GM18511 (cell line): Measurements from ENCODE around the gene UCHL1.
"Not testable (repeated sequence)": the region's sequence is repeated elsewhere in the genome, so short reads cannot be mapped to it uniquely, and the experiment has no call there.

Experiments
- ATAC-seq: cut with Tn5 transposase; IDR thresholded peaks from one replicate; pipeline ENCODE4 v1.9.1; 2021; ENCODE audit warnings: mild to moderate bottlenecking, moderate library complexity; ENCODE audit not compliant: unreplicated experiment

The UCHL1 gene

GRCh38 chr4:41236032-41236431 is 20.7 kb upstream of the UCHL1 start:
- no peak for ATAC-seq

DNA sequence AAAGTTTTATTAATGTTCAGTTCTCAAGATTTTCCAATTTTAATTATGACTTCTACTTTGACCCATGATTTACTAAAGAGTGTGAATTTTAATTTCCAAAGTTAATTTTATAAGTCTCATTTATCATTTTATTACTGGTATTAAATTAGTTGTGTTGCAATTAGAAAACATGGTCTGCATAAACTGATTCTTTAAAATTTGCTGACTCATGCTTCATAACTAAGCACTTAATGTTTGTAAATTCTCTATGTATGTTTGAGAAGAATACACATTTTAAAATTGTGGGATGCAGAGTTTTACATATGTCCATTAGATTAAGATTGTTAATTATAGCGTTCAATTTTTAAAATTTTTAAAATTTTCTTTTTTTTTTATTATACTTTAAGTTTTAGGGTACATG is 20.2 kb upstream of the UCHL1 start:
- ATAC-seq = no peak

DNA sequence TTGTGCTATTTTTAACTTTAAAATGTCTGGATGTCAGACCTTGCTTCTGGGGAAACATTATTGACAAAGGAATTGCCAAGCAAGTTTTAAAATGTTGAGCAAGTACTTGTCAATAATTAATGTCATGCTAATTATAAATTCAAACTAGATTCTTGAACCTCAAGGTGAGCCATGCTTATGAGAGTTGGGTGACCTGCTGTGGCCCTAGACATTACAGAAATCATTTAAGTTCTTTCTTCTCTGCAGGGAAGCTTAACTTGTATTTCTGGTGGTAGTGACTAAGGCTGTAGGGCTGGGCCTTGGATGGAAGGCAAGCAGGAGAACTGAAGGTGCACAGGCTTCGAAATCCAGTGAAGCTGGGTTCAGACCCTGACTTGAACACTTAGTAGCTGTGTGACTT is 14.8 kb upstream of the UCHL1 start:
- no peak for ATAC-seq

DNA sequence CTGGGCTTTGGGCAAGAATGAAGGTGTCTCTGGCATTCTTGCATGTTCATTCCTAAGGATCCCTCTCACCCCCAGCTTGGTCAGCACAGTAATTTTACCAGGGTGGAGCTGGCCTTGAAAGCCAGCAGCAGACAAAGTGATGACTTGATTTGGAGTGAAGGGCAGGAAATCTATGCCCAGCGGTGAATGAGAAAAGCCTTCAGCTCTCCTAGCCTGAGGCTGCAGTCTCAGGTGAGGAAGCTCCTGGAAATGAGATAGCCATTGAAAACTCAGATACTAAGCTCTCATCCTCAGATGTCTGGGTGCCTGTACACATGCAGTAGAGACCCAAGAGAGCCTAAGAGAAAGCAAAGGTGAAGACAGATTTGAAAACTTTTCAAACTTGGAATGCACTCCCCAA is 10.7 kb upstream of the UCHL1 start:
- ATAC-seq = no peak

DNA sequence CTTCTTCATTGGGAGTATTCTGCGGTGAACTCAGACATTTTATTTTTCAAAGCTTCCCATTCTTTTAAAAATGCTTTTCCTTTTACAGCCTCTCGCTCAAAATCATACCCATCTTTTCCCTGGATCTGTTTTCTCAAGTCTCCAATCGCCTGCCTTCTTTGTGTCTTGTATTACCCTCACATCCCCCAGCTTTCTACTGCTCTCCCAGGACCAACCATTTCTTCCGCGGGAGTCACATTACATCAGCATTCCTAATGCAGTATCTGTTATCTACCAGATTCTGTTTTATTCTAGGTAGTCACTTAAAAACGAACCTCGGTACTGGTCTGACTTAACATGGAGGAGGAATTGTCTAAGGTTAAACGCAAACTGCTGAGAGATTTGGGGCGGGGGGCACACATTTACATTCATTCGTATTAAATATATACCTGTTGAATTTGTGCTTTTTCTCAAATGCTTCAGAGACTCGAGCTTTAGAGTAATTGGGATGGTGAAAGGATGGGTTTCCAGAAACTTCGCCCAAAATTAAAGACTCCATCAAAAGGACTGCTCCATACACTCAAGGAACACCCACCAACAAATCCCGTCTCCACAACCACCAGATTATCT is 493 bp upstream of the UCHL1 start:
- no peak for ATAC-seq

DNA sequence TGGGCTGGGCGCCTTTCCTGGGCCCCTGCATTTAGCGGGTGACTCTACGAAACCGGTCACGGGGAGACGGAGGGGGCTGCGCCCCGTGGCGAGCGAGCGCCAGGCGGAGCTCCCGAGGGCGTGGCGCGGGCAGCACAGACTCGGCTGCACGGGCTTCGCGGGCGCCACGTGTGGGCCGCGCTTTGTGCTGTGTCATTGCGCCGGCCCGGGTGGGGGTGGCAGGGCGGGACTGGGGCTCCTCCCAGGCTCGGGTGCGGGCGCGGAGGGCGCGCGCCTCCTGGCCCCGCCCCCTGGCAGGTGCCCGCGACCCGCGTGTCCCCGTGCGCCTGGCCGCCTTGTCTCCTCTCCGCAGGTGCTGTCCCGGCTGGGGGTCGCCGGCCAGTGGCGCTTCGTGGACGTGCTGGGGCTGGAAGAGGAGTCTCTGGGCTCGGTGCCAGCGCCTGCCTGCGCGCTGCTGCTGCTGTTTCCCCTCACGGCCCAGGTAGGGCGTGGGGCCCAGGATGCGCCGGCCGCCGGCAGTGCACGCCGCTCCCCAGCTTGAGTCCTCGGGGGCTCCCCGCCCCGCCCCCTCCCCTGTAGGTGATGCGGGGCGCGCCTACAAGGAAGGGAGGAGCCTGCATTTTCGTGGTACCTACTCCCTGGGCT is 651 bp downstream of the UCHL1 start:
- peak; percentile 53 for ATAC-seq

DNA sequence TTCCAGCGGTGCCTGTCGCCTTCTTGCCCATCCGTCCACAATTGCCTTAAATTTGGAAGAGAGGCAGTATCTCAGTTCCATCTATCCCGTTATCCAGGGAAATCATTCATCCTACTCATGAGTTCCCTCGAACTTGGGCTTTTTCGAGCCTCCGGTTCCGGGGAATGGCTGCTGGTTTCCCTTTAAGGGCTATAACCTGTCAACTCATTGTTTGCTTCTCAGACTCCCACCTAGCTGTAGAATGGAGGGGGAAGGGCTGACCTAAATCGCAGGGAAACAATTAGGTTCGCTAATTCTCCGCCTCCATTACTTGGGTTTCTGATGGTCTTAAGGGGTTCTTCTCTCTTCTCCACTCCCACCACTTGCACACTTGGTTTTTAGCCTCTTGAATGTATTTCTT is 1.2 kb downstream of the UCHL1 start:
- peak; percentile 4 for ATAC-seq

- ATAC-seq = no peak
Observed at GRCh38 chr4:41258783-41259182, 2.1 kb downstream of the UCHL1 start.

GRCh38 chr4:41260116-41260733 is 3.5 kb downstream of the UCHL1 start:
- no peak for ATAC-seq

- no peak for ATAC-seq
Observed at GRCh38 chr4:41262198-41262597, 5.5 kb downstream of the UCHL1 start.

GRCh38 chr4:41264212-41264611 is 7.5 kb downstream of the UCHL1 start:
- no peak for ATAC-seq

DNA sequence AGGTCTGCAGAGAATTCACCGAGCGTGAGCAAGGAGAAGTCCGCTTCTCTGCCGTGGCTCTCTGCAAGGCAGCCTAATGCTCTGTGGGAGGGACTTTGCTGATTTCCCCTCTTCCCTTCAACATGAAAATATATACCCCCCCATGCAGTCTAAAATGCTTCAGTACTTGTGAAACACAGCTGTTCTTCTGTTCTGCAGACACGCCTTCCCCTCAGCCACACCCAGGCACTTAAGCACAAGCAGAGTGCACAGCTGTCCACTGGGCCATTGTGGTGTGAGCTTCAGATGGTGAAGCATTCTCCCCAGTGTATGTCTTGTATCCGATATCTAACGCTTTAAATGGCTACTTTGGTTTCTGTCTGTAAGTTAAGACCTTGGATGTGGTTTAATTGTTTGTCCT is 11.3 kb downstream of the UCHL1 start:
- no peak for ATAC-seq

DNA sequence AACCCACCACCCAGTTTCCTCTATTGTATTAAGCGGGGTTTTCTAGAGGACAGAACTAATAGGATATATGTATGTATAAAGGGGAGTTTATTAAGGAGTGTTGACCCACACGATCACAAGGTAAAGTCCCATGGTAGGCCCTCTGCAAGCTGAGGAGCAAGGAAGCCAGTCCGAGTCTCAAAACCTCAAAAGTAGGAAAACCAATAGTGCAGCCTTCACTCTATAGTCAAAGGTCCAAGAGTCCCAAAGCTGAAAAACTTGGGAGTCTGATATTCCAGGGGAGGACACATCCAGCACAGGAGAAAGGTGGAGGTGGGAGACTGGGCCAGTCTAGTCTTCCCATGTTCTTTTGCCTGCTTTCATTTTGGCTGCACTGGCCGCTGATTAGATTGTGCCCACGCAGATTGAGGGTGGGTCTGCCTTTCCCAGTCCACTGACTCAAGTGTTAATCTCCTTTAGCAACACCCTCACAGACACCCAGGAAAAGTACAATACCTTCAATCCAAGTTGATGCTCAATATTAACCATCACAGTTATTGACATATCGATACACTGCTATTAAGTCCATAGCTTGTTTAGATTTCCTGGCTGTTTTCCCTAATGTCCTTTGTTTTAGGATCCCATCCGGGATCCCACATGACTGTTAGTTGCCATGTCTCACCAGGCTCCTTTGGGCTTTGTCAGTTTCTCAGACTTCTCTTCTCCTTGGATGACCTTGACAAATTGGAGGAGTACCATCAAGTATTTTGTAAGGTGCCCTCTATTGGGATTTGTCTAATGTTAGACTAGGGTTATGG is 12.2 kb downstream of the UCHL1 start:
- no peak for ATAC-seq

DNA sequence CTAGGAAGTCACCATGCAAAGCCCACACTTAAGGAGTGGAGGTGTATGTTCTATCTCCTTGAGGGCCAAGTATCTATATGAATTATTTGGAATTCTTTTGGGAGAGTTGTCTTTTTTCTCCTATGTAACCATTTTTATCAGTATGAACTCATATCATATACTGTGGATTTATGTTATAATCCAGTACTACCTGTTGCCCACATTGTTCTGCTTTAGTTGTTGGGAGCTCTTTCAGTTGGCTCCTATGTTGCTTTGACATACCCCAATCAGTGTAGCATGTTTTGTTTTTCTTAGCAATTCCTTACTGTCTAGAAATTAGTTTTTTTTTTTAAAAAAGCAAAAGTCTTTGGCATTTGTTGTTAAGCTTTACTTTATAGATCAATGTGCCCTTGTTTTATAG is 13.0 kb downstream of the UCHL1 start:
- no peak for ATAC-seq

GRCh38 chr4:41275931-41276330 is 19.2 kb downstream of the UCHL1 start:
- not testable (repeated sequence) for ATAC-seq

GRCh38 chr4:41280010-41280409 is 23.3 kb downstream of the UCHL1 start:
- ATAC-seq = no peak

DNA sequence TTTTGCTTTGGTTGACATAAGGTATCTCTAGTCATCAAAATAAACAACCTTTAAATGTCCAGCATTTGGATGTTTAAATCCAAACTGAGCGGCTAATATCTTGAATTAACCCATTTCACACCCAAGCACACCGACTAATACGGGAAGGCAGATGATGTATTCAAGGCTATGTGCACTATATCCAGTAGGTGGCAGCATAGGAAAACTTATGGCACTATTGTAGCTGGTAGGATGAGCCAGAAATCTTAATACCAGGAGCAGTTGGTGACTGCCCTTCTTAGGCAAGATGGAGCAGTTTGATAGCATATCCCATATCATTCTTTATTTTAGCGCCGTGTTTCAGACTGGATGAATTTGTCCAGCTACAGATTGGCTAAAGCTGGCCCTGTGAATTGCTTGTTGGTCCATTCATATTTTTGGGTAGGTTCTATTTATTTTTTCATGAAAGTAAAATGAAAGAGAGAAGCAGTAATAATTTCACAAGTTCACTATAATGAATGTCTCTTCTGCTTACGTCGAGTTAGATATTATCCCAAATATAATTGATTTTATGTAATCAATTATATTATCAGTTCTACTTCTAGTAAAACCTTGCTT is 24.4 kb downstream of the UCHL1 start:
- peak; percentile 95 for ATAC-seq

GRCh38 chr4:41282366-41282765 is 25.6 kb downstream of the UCHL1 start:
- ATAC-seq = no peak

DNA sequence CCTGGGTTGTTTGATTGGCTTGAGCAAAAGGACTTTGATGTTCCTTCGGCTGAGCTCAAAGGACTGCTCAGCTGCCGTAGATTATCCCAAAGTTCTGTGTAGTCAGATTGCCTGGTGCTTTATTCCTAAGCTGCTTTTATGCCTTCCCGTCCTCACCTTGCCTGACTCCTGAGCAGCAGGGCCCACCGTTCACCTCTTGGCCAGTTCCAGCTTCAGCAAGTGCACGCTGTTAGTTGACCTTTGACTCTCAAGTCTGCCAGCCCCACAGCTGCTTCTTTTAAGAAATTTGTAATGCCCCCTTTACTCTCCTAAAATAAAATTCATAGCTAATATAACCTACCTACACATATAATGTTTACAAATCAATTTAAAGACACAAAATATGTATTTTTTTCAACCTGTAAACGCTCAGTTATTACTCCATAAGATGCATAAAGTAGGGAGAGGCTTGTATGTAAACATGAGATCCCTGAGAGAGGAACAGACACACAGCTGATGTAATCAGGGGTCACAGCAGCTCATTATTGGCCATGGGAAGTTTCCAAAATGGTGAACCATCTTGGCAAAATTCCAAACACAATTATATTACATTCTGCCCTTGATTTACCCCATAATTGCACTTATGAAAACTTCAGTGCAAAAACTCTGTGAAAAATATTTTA is 28.6 kb downstream of the UCHL1 start:
- no peak for ATAC-seq

DNA sequence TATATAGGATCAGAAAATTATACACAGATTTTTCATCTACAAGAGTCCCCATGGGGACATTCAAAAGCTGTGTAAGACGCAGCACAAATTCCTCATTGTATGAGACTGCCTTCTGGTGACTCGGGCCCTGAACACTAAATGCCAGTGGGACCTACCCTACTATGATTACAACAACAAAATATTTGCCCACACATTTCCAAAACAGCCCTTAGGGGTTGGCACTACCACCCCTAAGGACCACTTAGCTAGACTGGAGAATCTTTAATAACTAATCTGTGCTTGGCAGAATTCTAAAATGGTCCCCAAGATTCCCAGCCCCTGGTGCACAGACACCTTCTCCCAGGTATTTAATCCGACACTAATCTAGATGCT is 29.1 kb downstream of the UCHL1 start:
- ATAC-seq = no peak

DNA sequence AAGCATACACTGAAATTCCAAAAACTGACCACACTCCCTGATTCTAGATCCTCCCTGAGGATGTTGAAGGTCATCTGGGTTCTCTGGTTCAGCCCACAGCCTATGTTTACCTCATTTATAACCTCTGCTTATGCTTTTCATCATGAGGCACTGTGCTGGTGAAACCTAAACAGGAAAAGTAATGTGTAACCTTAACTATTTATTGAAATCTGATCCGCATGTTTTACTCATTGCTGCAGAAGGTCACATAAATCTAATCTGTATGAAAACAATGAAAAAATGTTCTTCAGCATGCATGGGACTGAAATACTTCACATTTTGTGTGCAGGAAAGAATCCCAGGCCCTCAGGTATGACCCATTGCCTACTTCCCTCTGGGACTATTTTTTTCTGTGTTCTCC is 30.3 kb downstream of the UCHL1 start:
- no peak for ATAC-seq
